Body of pancreas (tissue), 4 donors: ENCODE data around the gene AGMO.

ENCODE experiments used
- CTCF ChIP-seq, 7 experiments: fragments of 450-650 bp in 4 of 7; fragments of 200-600 bp in 3 of 7; sonication (generic) in 3 of 7; IDR thresholded peaks; one replicate each; pipeline ENCODE4 v1.5.1; 2016 to 2019; ENCODE audit warnings: antibody characterized with exemption in 7 of 7
- POLR2A ChIP-seq, 3 donors: fragments of 450-650 bp; IDR thresholded peaks; one replicate each; pipeline ENCODE4 v1.6.1; 2016; ENCODE audit warnings: antibody characterized with exemption in 3 of 3, mild to moderate bottlenecking in 2 of 3

GRCh38 chr7:15601175-15601574 lies 39.4 kb upstream of the AGMO start:
- TF ChIP-seq CTCF (IDR thresholded peaks at IDR 0.05) = no peak
- no peak for TF ChIP-seq POLR2A (IDR thresholded peaks at IDR 0.05)
